H1 (cell line): Measurements from ENCODE around the gene LRRC8D. TPM values are rescaled to one million over a fixed set of nuclear protein-coding genes. Genes with fewer than 3 reads are reported as not detected.

Experiments used
- CTCF ChIA-PET: fragments of 300-600 bp; sonication (Branson Sonifier 250); formaldehyde crosslinking; loops from one replicate; lab custom pipeline; 2021; ENCODE audit not compliant: partially characterized antibody; lab: Charles Lee
- POLR2A ChIA-PET: fragments of 300-600 bp; sonication (Branson Sonifier 250); formaldehyde crosslinking; loops from one replicate; lab custom pipeline; 2021; ENCODE audit warnings: inconsistent platforms; ENCODE audit not compliant: partially characterized antibody; lab: Charles Lee
- DNase-seq, 2 experiments: peaks; one replicate each; pipeline versions ENCODE4 v3.0.0 to v3.0.0-alpha.2; 2010 to 2022; ENCODE audit warnings: low spot score in 2 of 2, low read depth in 1 of 2, mixed read lengths in 1 of 2
- FAIRE-seq: peaks from 2 replicates; lab custom pipeline; 2011; peaks lifted over from hg19 to GRCh38; lab: Jason Lieb, UNC
- H2AFZ ChIP-seq: 2 replicates; pipeline ENCODE4 v1.8.1; 2012; ENCODE audit warnings: low read length, inconsistent platforms
- H2AK5ac ChIP-seq: 2 replicates; pipeline ENCODE4 v1.6.1; 2013; ENCODE audit warnings: low read depth, low read length
- H2BK120ac ChIP-seq: replicated peaks from 2 replicates; pipeline ENCODE3; 2013; ENCODE audit warnings: low read depth, low read length, inconsistent platforms
- H2BK12ac ChIP-seq: 2 replicates; pipeline ENCODE4 v1.6.1; 2013; ENCODE audit warnings: low read depth, low read length
- H2BK15ac ChIP-seq: 2 replicates; pipeline ENCODE4 v1.6.1; 2013; ENCODE audit warnings: low read length
- H2BK20ac ChIP-seq: 2 replicates; pipeline ENCODE4 v1.6.1; 2013; ENCODE audit warnings: low read length
- H2BK5ac ChIP-seq: 2 replicates; pipeline ENCODE4 v1.6.1; 2013; ENCODE audit warnings: low read depth, low read length
- H3K14ac ChIP-seq: 2 replicates; pipeline ENCODE4 v1.6.1; 2013; ENCODE audit warnings: inconsistent platforms; ENCODE audit not compliant: insufficient read length
- H3K18ac ChIP-seq: 2 replicates; pipeline ENCODE4 v1.6.1; 2013; ENCODE audit warnings: low read length; ENCODE audit errors: extremely low read depth
- H3K23ac ChIP-seq: 2 replicates; pipeline ENCODE4 v1.6.1; 2013; ENCODE audit warnings: inconsistent platforms; ENCODE audit not compliant: insufficient read length
- H3K23me2 ChIP-seq: 2 replicates; pipeline ENCODE4 v1.6.1; 2013; ENCODE audit warnings: low read depth, low read length
- H3K27ac ChIP-seq: 2 replicates; pipeline ENCODE4 v1.6.1; 2011; ENCODE audit warnings: low read depth, low read length, inconsistent platforms
- H3K27me3 ChIP-seq, 4 experiments: replicated peaks in 1 of 4; 1 replicate in 1 of 4; 2 replicates in 3 of 4; pipeline versions ENCODE4 v1.6.1 to v1.8.1; 2011 to 2013; ENCODE audit warnings: low read length in 3 of 4, mild to moderate bottlenecking in 3 of 4, inconsistent platforms in 2 of 4, mixed read lengths in 2 of 4, moderate library complexity in 1 of 4; ENCODE audit not compliant: control insufficient read depth in 3 of 4, insufficient read depth in 3 of 4; ENCODE audit errors: extremely low read depth in 1 of 4
- H3K36me3 ChIP-seq, 4 experiments: 2 replicates each; pipeline versions ENCODE4 v1.6.1 to v1.8.1; 2011 to 2013; ENCODE audit warnings: mild to moderate bottlenecking in 4 of 4, low read length in 3 of 4, moderate library complexity in 2 of 4, control low read depth in 1 of 4, inconsistent platforms in 1 of 4; ENCODE audit not compliant: insufficient read depth in 4 of 4, control insufficient read depth in 2 of 4
- H3K4ac ChIP-seq: replicated peaks from 2 replicates; pipeline ENCODE3; 2013; ENCODE audit warnings: low read length, low read depth, mixed read lengths, inconsistent platforms; ENCODE audit not compliant: insufficient read length
- H3K4me1 ChIP-seq, 4 experiments: replicated peaks in 1 of 4; 1 replicate in 1 of 4; 2 replicates in 3 of 4; pipeline versions ENCODE4 v1.6.1 to v1.8.1; 2011 to 2013; ENCODE audit warnings: low read length in 3 of 4, inconsistent platforms in 2 of 4, mixed read lengths in 1 of 4; ENCODE audit not compliant: insufficient read depth in 4 of 4, control insufficient read depth in 3 of 4
- H3K4me2 ChIP-seq, 2 experiments: 2 replicates each; pipeline versions ENCODE4 v1.6.1 to v1.8.1; 2011 to 2013; ENCODE audit warnings: low read depth in 2 of 2, low read length in 2 of 2, control low read depth in 1 of 2, inconsistent platforms in 1 of 2, mild to moderate bottlenecking in 1 of 2; ENCODE audit not compliant: insufficient read depth in 1 of 2
- H3K4me3 ChIP-seq, 4 experiments: fragments of 200-600, 300-600 bp in 1 of 4; sonication (generic), shearing (Covaris generic), sonication (Bioruptor Twin) in 1 of 4; 2 replicates each; pipeline versions ENCODE4 v1.5.1 to v1.8.1; 2011 to 2016; ENCODE audit warnings: low read length in 4 of 4, low read depth in 3 of 4, control low read depth in 2 of 4, inconsistent platforms in 2 of 4, mild to moderate bottlenecking in 2 of 4, mixed read lengths in 1 of 4, moderate library complexity in 1 of 4; ENCODE audit not compliant: insufficient read depth in 2 of 4; ENCODE audit errors: extremely low read depth in 1 of 4
- H3K56ac ChIP-seq: replicated peaks from 2 replicates; pipeline ENCODE3; 2013; ENCODE audit warnings: low read depth, mild to moderate bottlenecking, mixed read lengths, low read length, inconsistent platforms; ENCODE audit not compliant: insufficient read length
- H3K79me1 ChIP-seq: 2 replicates; pipeline ENCODE4 v1.6.1; 2013; ENCODE audit warnings: low read depth, low read length, control low read depth
- H3K79me2 ChIP-seq, 2 experiments: 2 replicates each; pipeline versions ENCODE4 v1.6.1 to v1.8.1; 2012 to 2013; ENCODE audit warnings: low read length in 2 of 2, mild to moderate bottlenecking in 2 of 2, inconsistent platforms in 1 of 2; ENCODE audit not compliant: insufficient read depth in 2 of 2, control insufficient read depth in 1 of 2
- H3K9ac ChIP-seq, 4 experiments: replicated peaks in 1 of 4; 1 replicate in 1 of 4; 2 replicates in 3 of 4; pipeline versions ENCODE4 v1.6.1 to v1.8.1; 2011 to 2013; ENCODE audit warnings: low read depth in 3 of 4, low read length in 3 of 4, control low read depth in 2 of 4, mild to moderate bottlenecking in 2 of 4, moderate library complexity in 2 of 4, inconsistent platforms in 1 of 4; ENCODE audit errors: extremely low read depth in 1 of 4
- H3K9me3 ChIP-seq, 2 experiments: 2 replicates each; pipeline versions ENCODE4 v1.6.1 to v1.8.1; 2012 to 2013; ENCODE audit warnings: mild to moderate bottlenecking in 2 of 2, moderate library complexity in 2 of 2, control low read depth in 1 of 2, inconsistent platforms in 1 of 2, low read depth in 1 of 2, low read length in 1 of 2, mixed read lengths in 1 of 2; ENCODE audit not compliant: insufficient read depth in 2 of 2
- H4K20me1 ChIP-seq, 2 experiments: replicated peaks in 1 of 2; 2 replicates each; pipeline versions ENCODE3 to v1.8.1; 2011 to 2013; ENCODE audit warnings: inconsistent platforms in 2 of 2, low read length in 2 of 2, mild to moderate bottlenecking in 1 of 2; ENCODE audit not compliant: insufficient read depth in 2 of 2, control insufficient read depth in 1 of 2
- H4K5ac ChIP-seq: 2 replicates; pipeline ENCODE4 v1.6.1; 2013; ENCODE audit warnings: low read length, low read depth, mixed read lengths, inconsistent platforms; ENCODE audit not compliant: insufficient read length
- H4K8ac ChIP-seq: 2 replicates; pipeline ENCODE4 v1.8.0; 2013; ENCODE audit warnings: mild to moderate bottlenecking, moderate library complexity, low read length, inconsistent platforms; ENCODE audit not compliant: insufficient read depth; ENCODE audit errors: extremely low read depth
- H4K91ac ChIP-seq: replicated peaks from 2 replicates; pipeline ENCODE3; 2013; ENCODE audit warnings: low read length, mixed read lengths, inconsistent platforms; ENCODE audit not compliant: insufficient read length
- ASH2L ChIP-seq: fragments of 200-600, 300-600 bp; sonication (generic); IDR thresholded peaks from one replicate; pipeline ENCODE4 v1.7.1; 2017; ENCODE audit warnings: low read length
- BRCA1 ChIP-seq: IDR thresholded peaks from 2 replicates; pipeline ENCODE4 v1.6.1; 2012; ENCODE audit warnings: low read depth, low read length, improper control_type of control experiment
- CHD1 ChIP-seq: IDR thresholded peaks from 2 replicates; pipeline ENCODE4 v1.6.1; 2012; ENCODE audit warnings: low read depth, low read length, improper control_type of control experiment
- CTBP2 ChIP-seq: IDR thresholded peaks from 2 replicates; pipeline ENCODE4 v1.7.0; 2011; ENCODE audit warnings: borderline replicate concordance, mild to moderate bottlenecking, moderate library complexity, mixed read lengths, low read length; ENCODE audit not compliant: insufficient read depth, insufficient read length
- EGR1 ChIP-seq: IDR thresholded peaks from 2 replicates; pipeline ENCODE4 v1.6.1; 2011; ENCODE audit warnings: low read depth, low read length, borderline replicate concordance
- EZH2 ChIP-seq: fragments of 200-600 bp; sonication (generic); IDR thresholded peaks from 2 replicates; pipeline ENCODE4 v1.7.1; 2012; ENCODE audit warnings: low read depth, mild to moderate bottlenecking, moderate library complexity, low read length, inconsistent platforms; ENCODE audit not compliant: severe bottlenecking
- GTF2F1 ChIP-seq: IDR thresholded peaks from 2 replicates; pipeline ENCODE4 v1.6.1; 2012; ENCODE audit warnings: low read depth, low read length, improper control_type of control experiment, borderline replicate concordance
- HDAC6 ChIP-seq: IDR thresholded peaks from one replicate; pipeline ENCODE4 v1.7.1; 2012; ENCODE audit warnings: low read depth, mild to moderate bottlenecking, inconsistent platforms, low read length, moderate library complexity
- KDM4A ChIP-seq: IDR thresholded peaks from one replicate; pipeline ENCODE4 v1.7.1; 2012; ENCODE audit warnings: low read depth, mild to moderate bottlenecking, moderate library complexity, low read length, inconsistent platforms; ENCODE audit not compliant: severe bottlenecking
- MAFK ChIP-seq: IDR thresholded peaks from 2 replicates; pipeline ENCODE4 v1.6.1; 2012; ENCODE audit warnings: low read depth, mild to moderate bottlenecking, improper control_type of control experiment, low read length
- PHF8 ChIP-seq: fragments of 200-600 bp; sonication (generic); conservative IDR thresholded peaks from 2 replicates; pipeline ENCODE4 v1.7.1; 2012; ENCODE audit warnings: low read depth, mild to moderate bottlenecking, inconsistent platforms, low read length, moderate library complexity
- TAF1 ChIP-seq: IDR thresholded peaks from 2 replicates; pipeline ENCODE4 v1.6.1; 2011; ENCODE audit warnings: mild to moderate bottlenecking, low read depth, low read length
- TBP ChIP-seq: IDR thresholded peaks from 2 replicates; pipeline ENCODE4 v1.6.1; 2011; ENCODE audit warnings: low read depth, low read length, improper control_type of control experiment
- WGBS, 2 experiments: shearing (Covaris generic) in 1 of 2; methylation state at CpG; one replicate each; pipeline versions ENCODE4 v1.1.6 to v1.1.7; 2013 to 2015; ENCODE audit warnings: low lambda C conversion rate in 2 of 2, mixed read lengths in 2 of 2, inconsistent platforms in 1 of 2, low coverage in 1 of 2, missing lambda C conversion rate in 1 of 2; ENCODE audit not compliant: insufficient replicate concordance in 2 of 2, insufficient coverage in 1 of 2, insufficient read length in 1 of 2; ENCODE audit errors: extremely low coverage in 1 of 2, missing lambda C conversion rate in 1 of 2; 5-methylcytosine and 5-hydroxymethylcytosine counted together
- polyA plus RNA-seq, 7 experiments: library from polyadenylated mRNA; depleted of rRNA in 3 of 7; stranded (reverse) in 5 of 7; unstranded in 2 of 7; fragments of >200 nt in 5 of 7; fragments of 200-250 nt in 2 of 7; gene quantifications; 1 replicate in 5 of 7; 2 replicates in 1 of 7; 4 replicates in 1 of 7; pipeline versions ENCODE4 v1.2.1 to v1.2.3, GENCODE V29; 2011 to 2013; ENCODE audit warnings: missing spikeins in 2 of 7, mixed read lengths in 2 of 7
- total RNA-seq: library from RNA; stranded (reverse); fragmentation: NEBNext Ultra II Directional; extraction: Animal tissue kit (Norgen Biotek cat#: 25700); gene quantifications from 2 replicates; pipeline ENCODE4 v1.2.1, GENCODE V29; 2021

The LRRC8D gene
- total and polyA plus RNA-seq, 2 of the 8 experiments (the other 6 are each of a cell fraction or from before 2014, with no cell fraction given) = 42.0 to 58.5 TPM

- CTCF ChIA-PET = interaction anchor here (0.6 to 1.1 kb wide), 5 partner anchors 8 to 901 kb away, joined by 3 to 4 read pairs (median 3); no protein-coding TSS in a partner anchor
- H2AK5ac ChIP-seq = no peak overlapping the region
- H2BK12ac ChIP-seq = peak overlapping the region; percentile 20; the same call in 1 of the 2 replicates
- H3K79me2 ChIP-seq = peaks cover 0 to 3% of the 10 kb centered on the region in 2 experiments; a peak in 1 of 4 replicates
- WGBS, 2 experiments = 90% methylated on average over 4 of the region's 4 CpGs; no CpG with 5 or more reads in 1 of the 2 experiments
- no peak overlapping the region for H4K8ac ChIP-seq
- H3K14ac ChIP-seq = no peak overlapping the region
- H3K18ac ChIP-seq = no peak overlapping the region
- H3K36me3 ChIP-seq = peaks cover 3 to 33% (median 18%) of the 10 kb centered on the region in 4 experiments; a peak in 5 of 8 replicates
- H3K27ac ChIP-seq = no peak overlapping the region
- no peak overlapping the region for H3K4me2 ChIP-seq
- H3K9ac ChIP-seq = no peak overlapping the region
- H3K79me1 ChIP-seq = no peaks in the 10 kb centered on the region
- peaks cover 0 to 7% of the 10 kb centered on the region in 2 experiments; a peak in 1 of 4 replicates for H3K9me3 ChIP-seq
- H3K56ac ChIP-seq = no peak overlapping the region
- no peak overlapping the region for H2BK120ac ChIP-seq
- H2BK20ac ChIP-seq = no peak overlapping the region
- peaks cover 2 to 29% (median 27%) of the 10 kb centered on the region in 4 experiments; a peak in 5 of 7 replicates for H3K4me1 ChIP-seq
- H4K5ac ChIP-seq = no peak overlapping the region
- H2BK15ac ChIP-seq = no peak overlapping the region
- DNase-seq = no peak
- no peaks in the 10 kb centered on the region for H4K20me1 ChIP-seq
- no peak for FAIRE-seq
- no peak overlapping the region for H3K23ac ChIP-seq
- H3K23me2 ChIP-seq = no peaks in the 10 kb centered on the region
- POLR2A ChIA-PET = interaction anchor here (1.2 to 1.6 kb wide), 6 partner anchors 9 to 23 kb away, joined by 3 to 4 read pairs (median 4); no protein-coding TSS in a partner anchor
- H3K4me3 ChIP-seq = no peak overlapping the region
- no peak overlapping the region for H2BK5ac ChIP-seq
- H4K91ac ChIP-seq = no peak overlapping the region
- H2AFZ ChIP-seq = no peak overlapping the region
- H3K4ac ChIP-seq = no peak overlapping the region
- no peaks in the 10 kb centered on the region for H3K27me3 ChIP-seq
- TF ChIP-seq BRCA1 (no peak), EZH2 (no peak), MAFK (no peak), PHF8 (no peak), ASH2L (no peak), CHD1 (no peak), GTF2F1 (no peak), TAF1 (no peak), CTBP2 (no peak), KDM4A (no peak), EGR1 (no peak), HDAC6 (no peak), TBP (no peak)
These were observed 111.1 kb downstream of the LRRC8D start for GRCh38 chr1:89931964-89932363.
